SK-N-SH treated with all-trans-retinoic acid at 6 μM for 48 hours (cell line): ENCODE measurements around the gene LRRC74B.

ENCODE experiments used
- ATAC-seq: fragments of 200-7000 bp; cut with Tn5 transposase; 3 replicates; pipeline ENCODE4 v1.9.1; 2020; ENCODE audit warnings: mild to moderate bottlenecking, moderate library complexity
- BACH2 ChIP-seq: fragments of 250-450 bp; sonication (Bioruptor Pico); IDR thresholded peaks from 2 replicates; pipeline ENCODE4 v1.9.0; 2021; ENCODE audit warnings: mild to moderate bottlenecking, borderline replicate concordance
- CSDC2 ChIP-seq: fragments of 250-450 bp; sonication (Bioruptor Pico); IDR thresholded peaks from 2 replicates; pipeline ENCODE4 v1.5.0; 2020; ENCODE audit warnings: mild to moderate bottlenecking, moderate library complexity
- CSRNP3 ChIP-seq: fragments of 250-450 bp; sonication (Bioruptor Pico); IDR thresholded peaks from 2 replicates; pipeline ENCODE4 v1.5.1; 2021; ENCODE audit warnings: mild to moderate bottlenecking, moderate library complexity
- ESRRG ChIP-seq: fragments of 250-450 bp; sonication (Bioruptor Pico); IDR thresholded peaks from 2 replicates; pipeline ENCODE4 v1.6.1; 2021; ENCODE audit warnings: mild to moderate bottlenecking
- OSR1 ChIP-seq: fragments of 250-450 bp; sonication (Bioruptor Pico); IDR thresholded peaks from 2 replicates; pipeline ENCODE4 v1.8.0; 2022; ENCODE audit warnings: moderate library complexity, mild to moderate bottlenecking, inconsistent platforms
- PATZ1 ChIP-seq: fragments of 250-450 bp; sonication (Bioruptor Pico); IDR thresholded peaks from 2 replicates; pipeline ENCODE4 v1.8.0; 2020; ENCODE audit warnings: mild to moderate bottlenecking, moderate library complexity, borderline replicate concordance
- PPARA ChIP-seq: fragments of 250-450 bp; sonication (Bioruptor Pico); IDR thresholded peaks from 2 replicates; pipeline ENCODE4 v1.5.0; 2020; ENCODE audit warnings: mild to moderate bottlenecking, borderline replicate concordance
- RARB ChIP-seq: fragments of 250-450 bp; sonication (Bioruptor Pico); IDR thresholded peaks from 2 replicates; pipeline ENCODE4 v1.8.0; 2021; ENCODE audit warnings: mild to moderate bottlenecking, moderate library complexity
- SNAI2 ChIP-seq: fragments of 250-450 bp; sonication (Bioruptor Pico); IDR thresholded peaks from 2 replicates; pipeline ENCODE4 v1.5.0; 2020; ENCODE audit warnings: mild to moderate bottlenecking, moderate library complexity
- TCF4 ChIP-seq: fragments of 250-450 bp; sonication (Bioruptor Pico); IDR thresholded peaks from 2 replicates; pipeline ENCODE4 v1.8.0; 2021; ENCODE audit warnings: mild to moderate bottlenecking, moderate library complexity, borderline replicate concordance
- TOX ChIP-seq: fragments of 250-450 bp; sonication (Bioruptor Pico); IDR thresholded peaks from 2 replicates; pipeline ENCODE4 v1.8.0; 2021; ENCODE audit warnings: mild to moderate bottlenecking, moderate library complexity, borderline replicate concordance
- TSHZ2 ChIP-seq: fragments of 250-450 bp; sonication (Bioruptor Pico); IDR thresholded peaks from 2 replicates; pipeline ENCODE4 v1.5.0; 2020; ENCODE audit warnings: mild to moderate bottlenecking, moderate library complexity
- ZFP3 ChIP-seq: fragments of 250-450 bp; sonication (Bioruptor Pico); IDR thresholded peaks from 2 replicates; pipeline ENCODE4 v1.5.0; 2020; ENCODE audit warnings: mild to moderate bottlenecking, moderate library complexity
- ZFP30 ChIP-seq: fragments of 450-650 bp; formaldehyde crosslinking; IDR thresholded peaks from 2 replicates; pipeline ENCODE4 v1.5.0; 2022; ENCODE audit warnings: mild to moderate bottlenecking, moderate library complexity
- ZNF70 ChIP-seq: fragments of 450-650 bp; formaldehyde crosslinking; IDR thresholded peaks from 2 replicates; pipeline ENCODE4 v1.5.0; 2020; ENCODE audit warnings: mild to moderate bottlenecking, moderate library complexity
- TF ChIP-seq, protein P1 (sequence below): fragments of 250-450 bp; sonication (Bioruptor Pico); IDR thresholded peaks from 2 replicates; pipeline ENCODE4 v1.8.0; 2021; ENCODE audit warnings: low read depth, mild to moderate bottlenecking, moderate library complexity, borderline replicate concordance

Gene LRRC74B

GRCh38 chr22:21022507-21022906 lies 23.2 kb upstream of the LRRC74B start:
- TF ChIP-seq ZFP3 (no peak), BACH2 (CRISPR knock-in tag) (no peak), TCF4 (no peak)
- TF ChIP-seq, protein P1, sequence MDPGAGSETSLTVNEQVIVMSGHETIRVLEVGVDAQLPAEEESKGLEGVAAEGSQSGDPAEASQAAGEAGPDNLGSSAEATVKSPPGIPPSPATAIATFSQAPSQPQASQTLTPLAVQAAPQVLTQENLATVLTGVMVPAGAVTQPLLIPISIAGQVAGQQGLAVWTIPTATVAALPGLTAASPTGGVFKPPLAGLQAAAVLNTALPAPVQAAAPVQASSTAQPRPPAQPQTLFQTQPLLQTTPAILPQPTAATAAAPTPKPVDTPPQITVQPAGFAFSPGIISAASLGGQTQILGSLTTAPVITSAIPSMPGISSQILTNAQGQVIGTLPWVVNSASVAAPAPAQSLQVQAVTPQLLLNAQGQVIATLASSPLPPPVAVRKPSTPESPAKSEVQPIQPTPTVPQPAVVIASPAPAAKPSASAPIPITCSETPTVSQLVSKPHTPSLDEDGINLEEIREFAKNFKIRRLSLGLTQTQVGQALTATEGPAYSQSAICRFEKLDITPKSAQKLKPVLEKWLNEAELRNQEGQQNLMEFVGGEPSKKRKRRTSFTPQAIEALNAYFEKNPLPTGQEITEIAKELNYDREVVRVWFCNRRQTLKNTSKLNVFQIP (CRISPR knock-in tag) = no peak
- ATAC-seq = no peak

DNA sequence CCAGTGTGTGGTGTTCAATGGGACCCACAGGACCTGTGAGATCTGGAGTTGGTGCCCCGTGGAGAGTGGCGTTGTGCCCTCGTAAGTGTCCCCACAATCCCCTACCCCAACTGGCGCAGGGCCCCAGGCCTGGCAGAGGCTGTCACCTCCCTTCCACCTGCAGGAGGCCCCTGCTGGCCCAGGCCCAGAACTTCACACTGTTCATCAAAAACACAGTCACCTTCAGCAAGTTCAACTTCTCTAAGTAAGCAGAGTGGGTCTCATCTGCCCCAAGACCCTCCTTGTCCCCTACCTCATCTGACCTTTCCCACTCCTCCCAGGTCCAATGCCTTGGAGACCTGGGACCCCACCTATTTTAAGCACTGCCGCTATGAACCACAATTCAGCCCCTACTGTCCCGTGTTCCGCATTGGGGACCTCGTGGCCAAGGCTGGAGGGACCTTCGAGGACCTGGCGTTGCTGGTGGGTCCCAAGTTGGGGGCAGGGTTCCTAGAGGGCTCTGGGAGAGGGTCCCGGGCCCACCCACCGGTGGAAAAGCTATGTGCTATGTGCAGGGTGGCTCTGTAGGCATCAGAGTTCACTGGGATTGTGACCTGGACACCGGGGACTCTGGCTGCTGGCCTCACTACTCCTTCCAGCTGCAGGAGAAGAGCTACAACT lies 22.7 kb upstream of the LRRC74B start:
- no peak for ATAC-seq
- no peak for TF ChIP-seq CSRNP3 (CRISPR knock-in tag)
- no peak for TF ChIP-seq ESRRG (CRISPR knock-in tag)
- TF ChIP-seq RARB = no peak
- no peak for TF ChIP-seq PPARA (CRISPR knock-in tag)
- no peak for TF ChIP-seq TCF4

DNA sequence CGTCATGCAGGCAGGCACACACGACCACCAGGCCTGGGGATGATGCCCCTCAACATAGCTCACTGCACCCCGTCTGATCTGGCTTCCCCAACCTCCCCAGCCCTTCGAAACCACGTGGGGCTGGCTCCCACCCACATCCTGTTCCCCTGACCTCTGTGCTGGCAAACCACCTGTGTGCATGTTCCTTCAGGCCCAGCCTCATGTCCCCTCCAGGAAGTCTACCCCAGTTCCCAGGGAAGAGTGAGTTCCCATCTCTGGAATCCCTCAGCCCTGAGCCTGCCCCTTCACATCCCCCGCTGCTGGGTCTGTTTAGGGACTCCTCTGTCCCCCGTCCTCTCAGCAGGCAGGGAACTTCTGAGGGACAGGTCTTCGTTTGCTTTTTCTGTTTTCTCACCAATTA lies 20.5 kb upstream of the LRRC74B start:
- TF ChIP-seq TOX (CRISPR knock-in tag) (no peak), PPARA (CRISPR knock-in tag) (no peak), PATZ1 (CRISPR knock-in tag) (no peak), CSDC2 (CRISPR knock-in tag) (no peak), TCF4 (no peak), RARB (no peak), ZFP3 (no peak), TSHZ2 (CRISPR knock-in tag) (no peak), OSR1 (CRISPR knock-in tag) (no peak)
- TF ChIP-seq, protein P1 (CRISPR knock-in tag) = no peak
- TF ChIP-seq, all 23 proteins: peak for 0
- no peak for ATAC-seq

DNA sequence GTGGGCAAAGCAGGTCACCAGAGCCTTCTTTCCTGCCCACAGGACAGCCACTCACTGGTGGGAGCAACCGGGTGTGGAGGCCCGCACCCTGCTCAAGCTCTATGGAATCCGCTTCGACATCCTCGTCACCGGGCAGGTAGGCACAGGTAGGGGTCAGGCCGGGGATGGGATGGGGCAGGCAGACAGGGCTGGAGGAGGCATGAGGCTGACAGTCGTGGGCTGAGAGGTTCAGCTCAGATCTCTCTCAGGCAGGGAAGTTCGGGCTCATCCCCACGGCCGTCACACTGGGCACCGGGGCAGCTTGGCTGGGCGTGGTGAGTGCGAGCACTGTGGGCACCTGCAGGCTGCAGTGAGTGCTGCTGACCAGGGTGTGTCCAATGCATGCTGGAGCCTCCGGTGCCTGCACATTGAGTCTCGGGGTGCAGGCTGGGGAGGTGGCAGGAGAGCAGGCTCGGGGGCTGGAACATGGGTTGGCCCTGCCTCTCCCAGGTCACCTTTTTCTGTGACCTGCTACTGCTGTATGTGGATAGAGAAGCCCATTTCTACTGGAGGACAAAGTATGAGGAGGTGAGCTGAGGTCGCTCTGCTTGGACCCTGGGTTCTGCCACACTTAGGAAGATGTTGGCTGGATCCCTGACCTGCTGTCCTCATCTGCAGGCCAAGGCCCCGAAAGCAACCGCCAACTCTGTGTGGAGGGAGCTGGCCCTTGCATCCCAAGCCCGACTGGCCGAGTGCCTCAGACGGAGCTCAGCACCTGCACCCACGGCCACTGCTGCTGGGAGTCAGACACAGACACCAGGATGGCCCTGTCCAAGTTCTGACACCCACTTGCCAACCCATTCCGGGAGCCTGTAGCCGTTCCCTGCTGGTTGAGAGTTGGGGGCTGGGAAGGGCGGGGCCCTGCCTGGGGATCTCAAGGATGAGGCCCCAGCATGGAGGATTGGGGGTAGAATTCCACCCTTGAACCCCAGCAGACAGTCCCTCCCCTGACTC lies 19.7 kb upstream of the LRRC74B start:
- no peak for ATAC-seq
- no peak for TF ChIP-seq ZNF70 (CRISPR knock-in tag)
- no peak for TF ChIP-seq TCF4
- no peak for TF ChIP-seq PATZ1 (CRISPR knock-in tag)
- TF ChIP-seq ZFP30 = no peak
- no peak for TF ChIP-seq ZFP3
- no peak for TF ChIP-seq SNAI2 (CRISPR knock-in tag)
- TF ChIP-seq ESRRG (CRISPR knock-in tag) = no peak
- TF ChIP-seq CSRNP3 (CRISPR knock-in tag) = no peak
